ENCODE measurements around the gene USP33. TPM values are rescaled to one million over a fixed set of nuclear protein-coding genes. Genes with fewer than 3 reads are reported as not detected.

The USP33 gene
- polyA plus RNA-seq, 1 donor from 2014 or later = 267 TPM

- no peak overlapping the region for H3K27ac ChIP-seq (ENCODE audit: low read length)
- H4K20me1 ChIP-seq (ENCODE audit: insufficient read depth) = no peaks in the 10 kb centered on the region
- H3K4me3 ChIP-seq (ENCODE audit: low read length) = no peak overlapping the region
- H3F3A ChIP-seq (ENCODE audit: insufficient read depth, low read length, poor library complexity, severe bottlenecking) = no peaks in the 10 kb centered on the region
- H3K9ac ChIP-seq (ENCODE audit: low read length) = no peak overlapping the region
- no peaks in the 10 kb centered on the region for H3K36me3 ChIP-seq (ENCODE audit: insufficient read depth, low read length)
- H2AFZ ChIP-seq (ENCODE audit: low read depth, low read length) = no peak overlapping the region
- no peaks in the 10 kb centered on the region for H3K27me3 ChIP-seq (ENCODE audit: insufficient read depth, low read depth, low read length)
- H3K9me3 ChIP-seq (ENCODE audit: low read length) = no peaks in the 10 kb centered on the region
- no peak for TF ChIP-seq EP300 (conservative IDR thresholded peaks at IDR 0.05; ENCODE audit: poor library complexity, severe bottlenecking)
- no peaks in the 10 kb centered on the region for H3K79me2 ChIP-seq (replicated peaks; ENCODE audit: insufficient read depth, low read length)
- no peak overlapping the region for H3K4me2 ChIP-seq (ENCODE audit: low read length)
- no peaks in the 10 kb centered on the region for H3K9me2 ChIP-seq (ENCODE audit: insufficient read depth, low read length)
Measured at GRCh38 chr1:77716065-77716464, 43.6 kb downstream of the USP33 start.

- no peaks in the 10 kb centered on the region for H3K79me2 ChIP-seq (replicated peaks; ENCODE audit: insufficient read depth, low read length)
- no peaks in the 10 kb centered on the region for H3K36me3 ChIP-seq (ENCODE audit: insufficient read depth, low read length)
- TF ChIP-seq RAD21 (conservative IDR thresholded peaks at IDR 0.05) = no peak
- no peak for TF ChIP-seq TAF1 (IDR thresholded peaks at IDR 0.05; ENCODE audit: low read depth)
- no peak for TF ChIP-seq CTCF (IDR thresholded peaks at IDR 0.05; ENCODE audit: poor library complexity, severe bottlenecking)
- no peak for TF ChIP-seq REST (IDR thresholded peaks at IDR 0.05; ENCODE audit: borderline replicate concordance)
- TF ChIP-seq SMC3 (conservative IDR thresholded peaks at IDR 0.05; ENCODE audit: poor library complexity) = no peak
- no peak overlapping the region for H3K9ac ChIP-seq (ENCODE audit: low read length)
- H3K4me3 ChIP-seq (ENCODE audit: low read length) = no peak overlapping the region
- no peaks in the 10 kb centered on the region for H3K27me3 ChIP-seq (ENCODE audit: insufficient read depth, low read depth, low read length)
- no peaks in the 10 kb centered on the region for H3F3A ChIP-seq (ENCODE audit: insufficient read depth, low read length, poor library complexity, severe bottlenecking)
- no peaks in the 10 kb centered on the region for H4K20me1 ChIP-seq (ENCODE audit: insufficient read depth)
- H3K27ac ChIP-seq (ENCODE audit: low read length) = no peak overlapping the region
- H3K4me2 ChIP-seq (ENCODE audit: low read length) = no peak overlapping the region
- no peak overlapping the region for H2AFZ ChIP-seq (ENCODE audit: low read depth, low read length)
- H3K9me2 ChIP-seq (ENCODE audit: insufficient read depth, low read length) = no peaks in the 10 kb centered on the region
- H3K9me3 ChIP-seq (ENCODE audit: low read length) = no peaks in the 10 kb centered on the region
Measured at GRCh38 chr1:77709727-77710126, 49.9 kb downstream of the USP33 start.

GRCh38 chr1:77706321-77706720 is 53.3 kb downstream of the USP33 start:
- Histone ChIP-seq H2AFZ (ENCODE audit: low read depth, low read length) (no peak overlapping the region), H3K4me2 (ENCODE audit: low read length) (no peak overlapping the region), H3F3A (ENCODE audit: insufficient read depth, low read length, poor library complexity, severe bottlenecking) (no peaks in the 10 kb centered on the region), H3K27ac (ENCODE audit: low read length) (no peak overlapping the region), H3K4me3 (ENCODE audit: low read length) (no peak overlapping the region), H3K27me3 (ENCODE audit: insufficient read depth, low read depth, low read length) (no peaks in the 10 kb centered on the region), H3K79me2 (replicated peaks; ENCODE audit: insufficient read depth, low read length) (no peaks in the 10 kb centered on the region), H3K9ac (ENCODE audit: low read length) (no peak overlapping the region), H3K9me3 (ENCODE audit: low read length) (no peaks in the 10 kb centered on the region), H4K20me1 (ENCODE audit: insufficient read depth) (no peaks in the 10 kb centered on the region), H3K36me3 (ENCODE audit: insufficient read depth, low read length) (no peaks in the 10 kb centered on the region), H3K9me2 (ENCODE audit: insufficient read depth, low read length) (no peaks in the 10 kb centered on the region)
- TF ChIP-seq SMC3 (conservative IDR thresholded peaks at IDR 0.05; ENCODE audit: poor library complexity) (no peak), TAF1 (IDR thresholded peaks at IDR 0.05; ENCODE audit: low read depth) (no peak), EZH2 (IDR thresholded peaks at IDR 0.05; ENCODE audit: borderline replicate concordance, insufficient read depth, low read length, poor library complexity, severe bottlenecking) (no peak), EP300 (conservative IDR thresholded peaks at IDR 0.05; ENCODE audit: poor library complexity, severe bottlenecking) (no peak), RAD21 (conservative IDR thresholded peaks at IDR 0.05) (no peak), POLR2AphosphoS5 (IDR thresholded peaks at IDR 0.05) (no peak)

Measured in neural cell (in vitro differentiated cells).